B cell (primary cell): ENCODE data around the gene B3GNT9.

ENCODE experiments used
- EZH2 ChIP-seq: IDR thresholded peaks from 2 replicates; pipeline ENCODE4 v1.6.1; 2012; ENCODE audit warnings: borderline replicate concordance, low read depth, mild to moderate bottlenecking, moderate library complexity, low read length; ENCODE audit not compliant: insufficient read depth, poor library complexity, severe bottlenecking
- TF ChIP-seq, protein P1 (sequence below): fragments of 200-600 bp; IDR thresholded peaks from one replicate; pipeline ENCODE4 v1.8.0; 2022; ENCODE audit warnings: antibody characterized with exemption, mild to moderate bottlenecking

DNA sequence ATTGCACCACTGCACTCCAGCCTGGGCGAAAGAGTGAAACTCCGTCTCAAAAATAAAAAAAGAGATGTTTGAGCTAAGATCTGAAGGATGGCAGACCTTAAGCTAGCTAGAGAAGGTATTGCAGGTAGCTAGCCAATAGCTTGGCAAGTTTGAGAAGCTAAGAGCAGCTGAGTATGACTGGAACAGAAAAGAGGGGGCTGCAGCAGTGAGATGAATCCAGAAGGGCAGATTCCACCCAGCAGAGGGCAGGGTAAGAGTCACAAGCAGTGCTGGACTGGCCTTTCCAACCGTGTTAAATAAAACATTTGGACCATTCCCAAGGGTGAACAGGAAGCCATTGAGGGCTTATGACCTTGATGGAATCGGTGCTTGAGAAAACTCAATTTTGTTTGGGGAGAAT, 46.7 kb downstream of the B3GNT9 start:
- TF ChIP-seq EZH2: no peak
- TF ChIP-seq, protein P1, sequence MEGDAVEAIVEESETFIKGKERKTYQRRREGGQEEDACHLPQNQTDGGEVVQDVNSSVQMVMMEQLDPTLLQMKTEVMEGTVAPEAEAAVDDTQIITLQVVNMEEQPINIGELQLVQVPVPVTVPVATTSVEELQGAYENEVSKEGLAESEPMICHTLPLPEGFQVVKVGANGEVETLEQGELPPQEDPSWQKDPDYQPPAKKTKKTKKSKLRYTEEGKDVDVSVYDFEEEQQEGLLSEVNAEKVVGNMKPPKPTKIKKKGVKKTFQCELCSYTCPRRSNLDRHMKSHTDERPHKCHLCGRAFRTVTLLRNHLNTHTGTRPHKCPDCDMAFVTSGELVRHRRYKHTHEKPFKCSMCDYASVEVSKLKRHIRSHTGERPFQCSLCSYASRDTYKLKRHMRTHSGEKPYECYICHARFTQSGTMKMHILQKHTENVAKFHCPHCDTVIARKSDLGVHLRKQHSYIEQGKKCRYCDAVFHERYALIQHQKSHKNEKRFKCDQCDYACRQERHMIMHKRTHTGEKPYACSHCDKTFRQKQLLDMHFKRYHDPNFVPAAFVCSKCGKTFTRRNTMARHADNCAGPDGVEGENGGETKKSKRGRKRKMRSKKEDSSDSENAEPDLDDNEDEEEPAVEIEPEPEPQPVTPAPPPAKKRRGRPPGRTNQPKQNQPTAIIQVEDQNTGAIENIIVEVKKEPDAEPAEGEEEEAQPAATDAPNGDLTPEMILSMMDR: no peak
